ENCODE results near the gene BCAR1. TPM values are rescaled to one million over a fixed set of nuclear protein-coding genes. Genes with fewer than 3 reads are reported as not detected.
A peak's percentile ranks its signal among the peaks of the same experiment; 100 is the strongest.

BCAR1 gene
- total and polyA plus RNA-seq, 2 of the 13 experiments (the other 11 are each of a cell fraction or from before 2014, with no cell fraction given) = 48.1 to 51.7 TPM

DNA sequence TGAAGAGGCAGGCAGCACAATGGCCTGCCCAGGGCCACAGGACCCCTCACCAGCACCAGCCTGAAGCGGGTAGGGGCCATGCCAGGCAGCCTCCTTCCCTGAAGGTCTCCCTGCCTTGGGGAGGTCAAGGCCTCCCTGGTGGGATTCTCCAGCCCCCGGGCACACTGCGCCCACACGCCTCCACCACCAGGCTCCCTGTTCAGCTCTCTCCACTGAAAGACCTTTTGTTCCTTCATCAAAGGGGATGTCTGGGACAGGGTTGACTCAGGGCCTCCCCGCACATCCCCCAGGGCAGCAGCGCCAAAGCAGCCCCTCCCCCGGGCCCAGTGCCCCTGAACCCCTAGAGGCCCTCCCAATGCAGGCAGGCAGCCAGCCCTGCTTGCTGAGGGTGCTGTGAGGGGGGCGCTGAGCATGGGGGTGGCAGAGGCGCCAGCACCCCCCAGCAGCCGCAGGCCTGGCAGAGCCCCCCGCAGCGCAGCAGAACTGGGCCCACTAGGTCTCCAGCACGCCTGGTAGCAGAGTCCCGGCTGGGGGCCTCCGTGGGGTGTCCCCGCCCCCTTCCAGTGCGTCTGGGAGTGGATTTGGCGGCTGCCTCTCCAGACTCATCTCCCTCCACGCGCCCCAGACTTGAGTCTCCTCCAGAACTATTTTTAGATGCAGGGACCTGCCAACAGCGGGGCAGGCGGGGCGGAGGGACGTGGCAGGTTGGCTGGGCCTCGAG, 13.1 kb downstream of the BCAR1 start (continued):
- TF ChIP-seq ZNF883 (CRISPR knock-in tag; IDR thresholded peaks at IDR 0.05; ENCODE audit: not compliant biosample characterization) (no peak), HMG20B (CRISPR knock-in tag; conservative IDR thresholded peaks at IDR 0.05) (no peak), ZNF562 (CRISPR knock-in tag; IDR thresholded peaks at IDR 0.05; ENCODE audit: borderline replicate concordance) (no peak), MIER3 (CRISPR knock-in tag; IDR thresholded peaks at IDR 0.05; ENCODE audit: borderline replicate concordance) (no peak), ESRRA (CRISPR knock-in tag; IDR thresholded peaks at IDR 0.05; ENCODE audit: low read depth) (no peak), KDM5A (IDR thresholded peaks at IDR 0.05; ENCODE audit: borderline replicate concordance, low read length) (no peak), LCORL (IDR thresholded peaks at IDR 0.05) (no peak), LCORL (CRISPR knock-in tag; IDR thresholded peaks at IDR 0.05) (peak; percentile 81; the same call in 1 of the 2 replicates), ZNF468 (CRISPR knock-in tag; IDR thresholded peaks at IDR 0.05) (0 out of 2 replicates have a peak, but pooled peaks have one; percentile 18), HMGA1 (CRISPR knock-in tag; conservative IDR thresholded peaks at IDR 0.05) (no peak), ZSCAN31 (CRISPR knock-in tag; IDR thresholded peaks at IDR 0.05; ENCODE audit: low read depth) (no peak), PHF20 (CRISPR knock-in tag; IDR thresholded peaks at IDR 0.05) (no peak), SOX6 (IDR thresholded peaks at IDR 0.05) (no peak), SOX6 (CRISPR knock-in tag; IDR thresholded peaks at IDR 0.05) (peak; percentile 81), MXI1 (IDR thresholded peaks at IDR 0.05; ENCODE audit: borderline replicate concordance, low read depth, low read length) (peak; percentile 13; the same call in 1 of the 3 replicates), ZNF224 (CRISPR knock-in tag; IDR thresholded peaks at IDR 0.05) (no peak), MEIS2 (CRISPR knock-in tag; IDR thresholded peaks at IDR 0.05) (no peak), NPAS2 (CRISPR knock-in tag; IDR thresholded peaks at IDR 0.05; ENCODE audit: borderline replicate concordance) (no peak), KLF16 (CRISPR knock-in tag; IDR thresholded peaks at IDR 0.05) (peak in 1 of 2 experiments; percentile 55; a peak in 1 of 4 replicates), ZNF264 (CRISPR knock-in tag; IDR thresholded peaks at IDR 0.05) (no peak), MIXL1 (CRISPR knock-in tag; IDR thresholded peaks at IDR 0.05) (no peak), ZC3H13 (CRISPR knock-in tag; IDR thresholded peaks at IDR 0.05) (no peak), RAD21 (CRISPR knock-in tag; IDR thresholded peaks at IDR 0.05) (no peak), ZNF569 (CRISPR knock-in tag; IDR thresholded peaks at IDR 0.05; ENCODE audit: borderline replicate concordance) (no peak), CC2D1A (CRISPR knock-in tag; IDR thresholded peaks at IDR 0.05) (no peak), ARNT2 (CRISPR knock-in tag; IDR thresholded peaks at IDR 0.05; ENCODE audit: low read depth) (no peak), ZNF34 (CRISPR knock-in tag; IDR thresholded peaks at IDR 0.05; ENCODE audit: borderline replicate concordance) (no peak)
- TF ChIP-seq, protein P1, sequence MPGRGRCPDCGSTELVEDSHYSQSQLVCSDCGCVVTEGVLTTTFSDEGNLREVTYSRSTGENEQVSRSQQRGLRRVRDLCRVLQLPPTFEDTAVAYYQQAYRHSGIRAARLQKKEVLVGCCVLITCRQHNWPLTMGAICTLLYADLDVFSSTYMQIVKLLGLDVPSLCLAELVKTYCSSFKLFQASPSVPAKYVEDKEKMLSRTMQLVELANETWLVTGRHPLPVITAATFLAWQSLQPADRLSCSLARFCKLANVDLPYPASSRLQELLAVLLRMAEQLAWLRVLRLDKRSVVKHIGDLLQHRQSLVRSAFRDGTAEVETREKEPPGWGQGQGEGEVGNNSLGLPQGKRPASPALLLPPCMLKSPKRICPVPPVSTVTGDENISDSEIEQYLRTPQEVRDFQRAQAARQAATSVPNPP (CRISPR knock-in tag; IDR thresholded peaks at IDR 0.05) = no peak
- TF ChIP-seq, protein P2, sequence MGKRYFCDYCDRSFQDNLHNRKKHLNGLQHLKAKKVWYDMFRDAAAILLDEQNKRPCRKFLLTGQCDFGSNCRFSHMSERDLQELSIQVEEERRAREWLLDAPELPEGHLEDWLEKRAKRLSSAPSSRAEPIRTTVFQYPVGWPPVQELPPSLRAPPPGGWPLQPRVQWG (CRISPR knock-in tag; IDR thresholded peaks at IDR 0.05; ENCODE audit: borderline replicate concordance, low read depth) = no peak
- TF ChIP-seq, protein P3, sequence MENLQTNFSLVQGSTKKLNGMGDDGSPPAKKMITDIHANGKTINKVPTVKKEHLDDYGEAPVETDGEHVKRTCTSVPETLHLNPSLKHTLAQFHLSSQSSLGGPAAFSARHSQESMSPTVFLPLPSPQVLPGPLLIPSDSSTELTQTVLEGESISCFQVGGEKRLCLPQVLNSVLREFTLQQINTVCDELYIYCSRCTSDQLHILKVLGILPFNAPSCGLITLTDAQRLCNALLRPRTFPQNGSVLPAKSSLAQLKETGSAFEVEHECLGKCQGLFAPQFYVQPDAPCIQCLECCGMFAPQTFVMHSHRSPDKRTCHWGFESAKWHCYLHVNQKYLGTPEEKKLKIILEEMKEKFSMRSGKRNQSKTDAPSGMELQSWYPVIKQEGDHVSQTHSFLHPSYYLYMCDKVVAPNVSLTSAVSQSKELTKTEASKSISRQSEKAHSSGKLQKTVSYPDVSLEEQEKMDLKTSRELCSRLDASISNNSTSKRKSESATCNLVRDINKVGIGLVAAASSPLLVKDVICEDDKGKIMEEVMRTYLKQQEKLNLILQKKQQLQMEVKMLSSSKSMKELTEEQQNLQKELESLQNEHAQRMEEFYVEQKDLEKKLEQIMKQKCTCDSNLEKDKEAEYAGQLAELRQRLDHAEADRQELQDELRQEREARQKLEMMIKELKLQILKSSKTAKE (CRISPR knock-in tag; IDR thresholded peaks at IDR 0.05; ENCODE audit: borderline replicate concordance) = peak; percentile 78; the same call in 1 of the 2 replicates

Measured in HepG2 (cell line).